Memory B cell (primary cell): ENCODE data around the gene UGT2B28.
A peak's percentile ranks its signal among the peaks of the same experiment; 100 is the strongest.
"Not testable (repeated sequence)": the region's sequence is repeated elsewhere in the genome, so short reads cannot be mapped to it uniquely, and the experiment has no call there.

Experiments
- ATAC-seq: fragments of 150-1000 bp; cut with Tn5 transposase; 2 replicates; pipeline ENCODE4 v1.10.0; 2021; ENCODE audit warnings: low read depth, mild to moderate bottlenecking, moderate library complexity
- DNase-seq, 2 donors: peaks; one replicate each; pipeline ENCODE4 v3.0.0; 2022; ENCODE audit warnings: low spot score in 2 of 2
- H3K27ac Mint-ChIP-seq: one replicate; pipeline ENCODE4 v1.8.0; 2022; ENCODE audit warnings: mild to moderate bottlenecking, moderate library complexity, mixed read lengths
- H3K27me3 Mint-ChIP-seq: one replicate; pipeline ENCODE4 v1.8.0; 2022; ENCODE audit warnings: mixed read lengths
- H3K36me3 Mint-ChIP-seq: one replicate; pipeline ENCODE4 v1.8.0; 2022; ENCODE audit warnings: mild to moderate bottlenecking, mixed read lengths
- H3K4me1 Mint-ChIP-seq: one replicate; pipeline ENCODE4 v1.8.0; 2022; ENCODE audit warnings: mixed read lengths
- H3K4me3 Mint-ChIP-seq: one replicate; pipeline ENCODE4 v1.8.0; 2022; ENCODE audit warnings: mild to moderate bottlenecking, moderate library complexity, mixed read lengths
- H3K9me3 Mint-ChIP-seq: one replicate; pipeline ENCODE4 v1.8.0; 2022; ENCODE audit warnings: mixed read lengths

UGT2B28 gene

DNA sequence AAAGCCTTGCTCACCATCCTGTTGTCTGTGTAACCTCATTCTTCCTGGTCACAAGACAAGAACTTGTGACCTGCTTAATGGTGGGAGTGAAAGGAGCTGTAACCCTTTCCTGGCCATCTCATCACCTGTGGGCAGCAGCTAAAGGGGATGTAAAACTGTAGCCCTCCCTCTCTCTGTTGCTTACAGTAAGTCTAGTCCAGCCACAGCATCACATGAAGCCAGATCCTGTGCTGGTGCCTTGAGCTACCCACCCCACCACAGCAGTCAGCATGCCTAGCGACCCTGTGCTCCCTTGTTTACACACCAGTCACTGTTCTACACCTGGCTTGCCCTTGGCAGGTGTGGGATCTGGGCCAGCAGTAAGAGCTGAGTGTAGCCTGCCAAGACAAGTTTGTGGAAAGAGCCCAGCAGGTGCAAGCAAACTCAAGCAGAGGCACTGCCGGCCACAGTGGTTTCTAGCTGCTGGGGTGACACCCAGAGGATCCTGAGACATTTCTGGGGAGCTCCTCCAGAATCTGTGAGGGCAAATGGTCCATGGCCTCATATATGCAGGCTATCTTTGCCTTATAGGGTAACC is 41.0 kb downstream of the UGT2B28 start:
- Mint-ChIP-seq H3K27ac (no peak overlapping the region), H3K9me3 (peaks cover 1% of the 10 kb centered on the region), H3K4me3 (no peak overlapping the region), H3K4me1 (no peaks in the 10 kb centered on the region), H3K27me3 (no peaks in the 10 kb centered on the region), H3K36me3 (no peaks in the 10 kb centered on the region)
- no peak for DNase-seq
- no peak for ATAC-seq

DNA sequence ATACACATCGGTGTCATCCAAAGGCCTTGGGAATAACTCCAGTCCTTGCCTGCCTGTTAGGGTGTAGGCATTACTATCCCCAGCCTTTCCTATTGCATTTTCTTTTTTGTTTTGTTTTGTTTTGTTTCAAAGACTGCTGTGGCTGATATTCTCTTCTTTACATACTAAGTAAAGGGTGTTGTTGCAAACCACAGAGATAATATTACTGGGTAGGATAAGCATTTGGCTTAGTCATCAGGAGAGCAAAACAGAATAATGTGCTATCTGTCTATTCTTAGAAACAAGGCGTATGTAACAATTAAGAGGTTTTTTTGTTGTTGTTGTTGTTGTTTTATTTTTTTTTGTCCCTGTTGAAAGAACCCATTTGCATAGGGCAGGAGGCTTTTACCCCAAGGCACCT is 41.8 kb downstream of the UGT2B28 start:
- no peak for ATAC-seq
- H3K9me3 Mint-ChIP-seq, result peaks cover 1% of the 10 kb centered on the region
- no peaks in the 10 kb centered on the region for H3K4me1 Mint-ChIP-seq
- no peaks in the 10 kb centered on the region for H3K36me3 Mint-ChIP-seq
- H3K4me3 Mint-ChIP-seq, result no peak overlapping the region
- no peak for DNase-seq
- no peak overlapping the region for H3K27ac Mint-ChIP-seq
- no peaks in the 10 kb centered on the region for H3K27me3 Mint-ChIP-seq

DNA sequence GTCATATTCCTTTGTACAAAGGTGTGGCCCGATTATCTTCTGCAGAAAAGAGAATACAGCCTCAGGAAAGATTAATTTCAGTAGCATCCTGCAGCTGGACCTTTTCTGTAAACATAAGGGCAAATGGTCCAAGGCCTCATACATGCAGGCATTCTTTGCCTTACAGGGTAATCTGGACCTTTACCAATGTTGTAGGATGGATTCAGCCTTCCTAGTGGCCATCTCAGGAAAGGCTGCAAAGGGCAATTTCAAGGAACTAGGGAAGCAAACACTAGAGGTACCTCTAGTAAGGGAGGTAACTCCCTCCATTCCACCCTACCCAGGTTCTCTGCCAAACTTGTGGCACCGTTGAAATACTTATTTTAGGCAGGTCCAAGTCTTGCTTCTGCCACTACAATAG is 43.0 kb downstream of the UGT2B28 start:
- ATAC-seq (no peak), DNase-seq (no peak)
- Mint-ChIP-seq H3K27me3 (no peaks in the 10 kb centered on the region), H3K4me3 (no peak overlapping the region), H3K9me3 (peaks cover under 1% of the 10 kb centered on the region), H3K4me1 (no peaks in the 10 kb centered on the region), H3K27ac (no peak overlapping the region), H3K36me3 (no peaks in the 10 kb centered on the region)

DNA sequence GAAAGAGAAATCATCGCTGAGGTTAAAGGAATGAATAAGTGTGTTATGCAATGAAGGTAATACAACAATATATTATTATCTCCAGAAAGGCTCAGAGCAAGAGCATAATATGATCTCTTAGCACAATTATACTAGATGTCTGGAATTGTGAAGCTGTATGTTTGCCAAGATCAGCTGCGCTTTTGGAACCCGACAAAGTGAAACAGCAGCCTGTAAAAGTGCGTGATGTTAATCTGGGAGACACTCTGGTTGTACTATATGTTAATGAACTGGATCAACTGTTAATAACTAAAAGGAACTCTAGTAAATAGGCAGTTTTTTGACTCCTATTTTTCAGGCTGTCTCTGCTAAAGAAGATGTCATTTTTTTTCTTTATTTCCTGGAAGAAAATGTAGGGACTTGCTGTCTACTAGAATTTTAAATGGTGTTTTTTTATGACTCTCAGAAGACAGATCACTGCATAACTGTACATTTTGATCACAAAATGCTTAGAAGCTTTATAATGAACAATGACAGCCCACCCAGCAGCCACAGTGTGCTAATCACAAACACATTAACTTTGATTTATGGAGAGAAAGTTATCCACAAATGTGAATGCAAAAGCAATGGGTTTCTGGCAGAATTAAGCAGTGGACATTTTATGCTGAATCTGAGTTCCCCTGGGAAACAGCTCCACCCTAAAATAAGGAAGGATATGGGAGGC is 50.2 kb downstream of the UGT2B28 start:
- ATAC-seq, result no peak
- Mint-ChIP-seq H3K4me1 (no peaks in the 10 kb centered on the region), H3K4me3 (no peak overlapping the region), H3K27ac (no peak overlapping the region), H3K9me3 (peaks cover 9% of the 10 kb centered on the region), H3K36me3 (no peaks in the 10 kb centered on the region), H3K27me3 (no peaks in the 10 kb centered on the region)
- no peak for DNase-seq

DNA sequence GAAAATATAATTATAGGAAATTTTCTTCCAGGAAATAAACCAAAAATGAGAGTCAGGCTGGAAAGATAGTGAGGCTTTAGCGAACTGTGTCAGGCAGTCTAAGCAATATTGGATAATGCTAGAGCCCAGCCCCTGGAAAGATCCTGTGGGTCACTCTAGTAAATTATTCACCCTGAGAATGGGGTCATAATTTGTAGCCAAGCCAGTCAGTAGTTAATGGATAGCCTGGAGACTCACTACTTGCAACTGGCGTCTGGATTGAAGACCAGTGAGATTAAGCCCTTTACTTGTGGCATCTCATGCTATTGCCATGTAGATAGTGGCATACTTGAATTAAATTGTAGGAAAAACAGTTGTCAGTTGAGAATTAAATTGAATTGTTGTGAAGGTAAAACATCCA is 51.0 kb downstream of the UGT2B28 start:
- H3K27ac Mint-ChIP-seq, H3K4me1 Mint-ChIP-seq, ATAC-seq, H3K9me3 Mint-ChIP-seq, H3K36me3 Mint-ChIP-seq, H3K27me3 Mint-ChIP-seq, DNase-seq, H3K4me3 Mint-ChIP-seq: not testable (repeated sequence)

DNA sequence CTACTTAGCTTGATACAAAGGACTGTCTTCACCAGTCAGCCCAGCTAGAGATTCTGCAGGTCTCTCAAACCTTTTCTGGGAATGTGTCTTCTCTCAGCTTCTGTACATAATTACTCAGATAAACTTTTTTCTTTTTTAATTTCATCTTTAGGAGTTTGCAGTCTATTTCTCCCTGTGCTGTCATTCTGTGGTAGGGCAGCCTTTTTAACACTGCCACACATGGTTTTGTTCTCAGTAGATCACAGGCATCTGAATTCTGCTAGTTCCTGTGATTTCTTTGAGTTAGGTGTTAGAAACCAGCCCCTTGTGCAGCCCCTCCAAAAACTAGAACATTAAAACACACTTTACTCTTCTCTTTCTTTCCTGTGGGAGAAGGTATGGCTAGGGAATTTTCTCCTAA is 55.2 kb downstream of the UGT2B28 start:
- H3K27ac Mint-ChIP-seq, DNase-seq, H3K9me3 Mint-ChIP-seq, H3K36me3 Mint-ChIP-seq, ATAC-seq, H3K4me3 Mint-ChIP-seq, H3K27me3 Mint-ChIP-seq, H3K4me1 Mint-ChIP-seq: not testable (repeated sequence)

DNA sequence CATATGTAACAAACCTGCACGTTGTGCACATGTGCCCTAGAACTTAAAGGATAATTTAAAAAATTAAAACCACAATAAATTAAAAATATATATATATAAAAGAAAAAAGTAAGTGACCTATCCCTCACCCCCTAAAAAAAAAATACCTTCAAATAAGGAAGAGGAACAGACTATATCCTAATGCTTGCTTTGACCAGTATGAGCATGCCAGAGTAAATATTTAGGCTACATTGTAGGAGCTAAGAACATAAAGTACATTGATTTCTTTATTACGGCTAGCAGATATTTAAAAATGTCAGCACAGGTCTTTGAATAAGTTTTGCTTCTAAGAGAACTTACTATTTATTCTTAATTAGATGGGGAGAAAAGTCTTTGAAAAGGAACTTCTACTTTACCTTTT is 62.8 kb downstream of the UGT2B28 start:
- not testable (repeated sequence) for DNase-seq, H3K27me3 Mint-ChIP-seq, H3K4me3 Mint-ChIP-seq, H3K36me3 Mint-ChIP-seq, H3K27ac Mint-ChIP-seq, H3K4me1 Mint-ChIP-seq, ATAC-seq, H3K9me3 Mint-ChIP-seq

DNA sequence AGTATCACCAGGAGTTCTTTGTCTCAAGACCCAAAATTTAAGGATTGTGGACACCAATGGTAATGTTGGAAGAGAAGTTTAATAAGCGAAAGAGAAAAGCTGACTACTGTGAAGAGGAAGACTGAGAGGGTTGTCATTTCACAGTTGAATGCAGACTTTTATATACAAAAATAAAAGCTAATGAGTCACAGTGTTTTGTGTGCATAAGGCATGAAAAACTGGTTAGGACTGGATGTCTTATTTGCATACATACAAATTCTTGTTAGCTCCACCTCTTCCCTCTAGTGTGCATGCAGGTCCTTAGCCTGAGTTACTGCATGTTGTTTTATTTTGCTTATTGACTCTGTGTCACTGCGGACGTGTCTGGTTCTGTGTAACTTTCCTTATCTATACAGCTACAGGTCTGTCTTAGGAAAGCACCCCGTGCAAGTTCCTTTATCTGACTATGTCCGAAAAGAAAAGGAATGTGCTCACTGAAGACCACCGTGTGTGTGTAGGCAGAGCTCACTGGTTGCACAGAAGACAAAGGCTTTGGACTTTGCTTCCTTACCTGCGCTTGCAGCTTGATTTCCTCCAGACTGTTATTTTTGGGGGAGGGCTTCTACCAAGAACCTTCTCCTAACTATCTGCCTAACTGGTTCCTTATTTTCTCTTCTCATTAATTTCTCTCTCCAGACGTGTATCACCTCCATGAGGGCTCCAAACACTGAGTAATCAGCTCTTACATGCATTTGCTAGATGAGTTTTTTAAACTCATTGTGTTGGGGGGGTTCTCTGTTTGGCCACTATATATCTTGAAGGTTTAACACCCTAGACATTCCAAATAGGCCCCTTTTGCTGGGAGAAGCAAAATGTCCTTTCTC is 63.5 kb downstream of the UGT2B28 start:
- H3K4me3 Mint-ChIP-seq, H3K36me3 Mint-ChIP-seq, H3K27me3 Mint-ChIP-seq, DNase-seq, H3K27ac Mint-ChIP-seq, H3K4me1 Mint-ChIP-seq, H3K9me3 Mint-ChIP-seq: not testable (repeated sequence)
- peak; percentile 26 for ATAC-seq
